Activated CD8-positive, alpha-beta memory T cell treated with anti-CD3 and anti-CD28 coated beads, Interleukin-2, amount 50 U/mL, for 4 hours (primary cell): Measurements from ENCODE around the gene ZBTB32.
A peak's percentile ranks its signal among the peaks of the same experiment; 100 is the strongest.

Source experiments
- DNase-seq: peaks from one replicate; pipeline ENCODE4 v3.0.0-alpha.2; 2020

The ZBTB32 gene

DNA sequence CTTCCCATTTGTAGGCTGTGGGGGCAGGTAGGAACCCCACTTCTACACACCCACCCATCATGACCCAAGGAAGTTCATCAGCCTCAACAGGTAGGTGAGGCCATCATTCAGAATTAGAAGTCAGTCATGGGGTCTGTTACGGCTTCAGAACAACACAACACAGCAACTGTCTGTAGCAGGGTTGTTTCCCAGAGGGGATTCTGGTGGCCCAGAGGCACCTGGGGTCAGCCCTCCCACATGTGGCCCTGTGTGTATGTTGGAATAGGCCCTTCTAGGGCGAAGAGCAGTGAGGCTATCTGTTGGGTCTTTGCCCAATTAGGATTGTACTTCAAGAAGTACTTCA, 34.5 kb downstream of the ZBTB32 start:
- no peak for DNase-seq

DNA sequence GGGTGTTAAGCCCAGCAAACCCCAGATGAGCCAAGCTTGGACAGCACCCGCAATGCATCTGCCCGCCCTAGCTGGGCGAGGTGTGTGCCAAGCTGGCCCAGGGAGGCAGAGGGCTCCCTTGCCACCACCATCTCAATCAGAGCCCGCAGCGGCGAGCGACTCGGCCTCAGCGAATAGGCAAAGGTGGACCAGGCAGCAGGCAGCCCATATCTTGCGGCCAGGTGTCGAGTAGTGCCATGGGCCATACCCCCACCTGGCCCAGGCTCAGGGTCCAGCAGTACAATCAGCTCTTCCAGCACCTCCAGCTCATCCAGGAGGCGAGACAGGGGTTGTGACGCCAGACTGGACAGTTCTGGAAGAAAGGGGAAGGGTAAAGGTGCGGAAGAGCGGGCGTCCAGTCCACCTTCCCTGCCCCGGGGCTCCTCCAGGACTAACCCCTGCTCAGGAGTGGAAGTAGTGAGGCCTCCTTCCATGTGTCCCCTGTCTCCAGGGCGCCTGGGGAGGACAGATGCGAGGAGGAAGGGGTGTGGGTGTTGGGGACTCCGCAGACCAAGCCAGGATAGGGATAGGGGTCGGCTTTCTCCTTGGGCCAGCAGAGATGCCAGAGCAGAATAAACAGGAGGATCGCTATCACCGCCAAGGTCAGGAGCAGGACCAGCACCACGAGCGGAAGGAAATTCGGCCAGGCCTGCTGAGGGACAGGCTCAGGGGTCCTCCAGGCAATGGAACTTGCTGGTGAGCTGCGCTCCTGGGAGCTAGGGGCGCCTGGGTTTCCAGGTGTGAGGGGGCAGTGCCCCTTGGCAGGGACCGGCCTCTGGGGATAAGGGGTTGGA, 35.1 kb downstream of the ZBTB32 start:
- DNase-seq, result no peak

DNA sequence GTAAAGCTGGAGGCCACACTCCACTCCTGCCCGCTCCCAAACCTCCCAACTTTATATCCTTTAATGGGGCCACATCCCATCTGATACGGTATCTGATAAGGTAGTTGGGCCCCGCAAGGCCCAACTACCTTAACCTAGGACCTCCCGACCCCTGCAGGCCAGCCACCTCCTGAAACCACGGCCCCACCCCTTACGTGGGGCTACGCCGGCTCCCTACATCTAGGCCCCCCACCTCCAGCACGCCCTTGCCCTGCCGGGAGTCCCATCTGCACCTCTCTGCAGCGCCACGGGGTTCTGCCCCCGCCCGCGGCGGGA, 35.7 kb downstream of the ZBTB32 start:
- DNase-seq, result no peak

DNA sequence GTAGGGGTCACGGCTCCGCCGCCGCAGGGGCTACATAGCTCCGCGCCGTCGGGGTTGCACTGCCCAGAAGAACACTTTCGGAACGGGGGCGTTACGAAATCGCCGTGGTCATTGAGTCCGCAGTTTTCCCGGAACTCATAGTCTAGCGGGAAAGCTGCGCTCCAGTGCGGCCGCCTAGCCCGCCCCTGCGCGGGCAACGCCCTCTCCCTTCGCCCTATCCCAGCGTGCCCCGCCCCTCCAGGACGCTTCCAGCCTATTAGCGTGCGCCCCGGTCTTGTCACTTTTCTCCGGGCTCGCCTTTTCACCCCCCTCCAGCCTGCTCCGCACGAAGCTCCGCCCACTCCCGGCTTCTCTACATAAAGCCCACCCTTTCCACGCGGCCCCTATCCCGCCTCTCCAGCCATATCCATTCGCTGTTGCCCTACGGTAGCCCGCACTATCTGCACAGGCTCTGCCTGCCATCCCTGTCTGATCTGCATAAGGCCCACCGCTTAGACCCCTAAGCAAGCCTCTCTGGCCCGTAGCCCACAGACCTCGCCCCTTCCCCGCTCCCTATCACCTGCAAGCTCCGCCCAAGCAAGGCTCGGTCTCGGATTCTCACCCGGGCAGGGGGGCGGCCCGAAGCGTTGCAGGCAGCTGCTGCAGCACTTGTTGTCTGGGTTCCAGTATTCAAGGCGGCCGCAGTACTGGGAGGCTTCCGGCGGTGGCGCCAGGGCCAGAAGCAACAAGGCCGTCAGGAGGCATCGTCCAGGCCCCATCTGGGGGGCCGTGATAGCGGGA, 36.3 kb downstream of the ZBTB32 start:
- DNase-seq, result peak; percentile 95

DNA sequence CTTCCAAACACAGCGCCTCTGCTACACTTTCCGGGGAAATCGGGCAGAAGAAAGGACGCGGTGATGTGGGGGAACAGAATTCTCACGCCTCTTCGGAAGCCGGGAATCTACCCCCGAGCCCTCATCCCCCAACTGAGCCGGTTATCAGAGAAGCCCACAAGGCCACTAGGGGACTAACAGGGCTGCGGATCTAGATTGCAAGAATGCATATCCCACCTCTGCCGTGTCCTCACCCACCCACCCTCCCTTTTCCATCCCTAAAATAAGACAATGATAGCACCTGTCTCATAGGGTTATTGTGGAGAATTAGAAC, 36.8 kb downstream of the ZBTB32 start:
- DNase-seq, result no peak

DNA sequence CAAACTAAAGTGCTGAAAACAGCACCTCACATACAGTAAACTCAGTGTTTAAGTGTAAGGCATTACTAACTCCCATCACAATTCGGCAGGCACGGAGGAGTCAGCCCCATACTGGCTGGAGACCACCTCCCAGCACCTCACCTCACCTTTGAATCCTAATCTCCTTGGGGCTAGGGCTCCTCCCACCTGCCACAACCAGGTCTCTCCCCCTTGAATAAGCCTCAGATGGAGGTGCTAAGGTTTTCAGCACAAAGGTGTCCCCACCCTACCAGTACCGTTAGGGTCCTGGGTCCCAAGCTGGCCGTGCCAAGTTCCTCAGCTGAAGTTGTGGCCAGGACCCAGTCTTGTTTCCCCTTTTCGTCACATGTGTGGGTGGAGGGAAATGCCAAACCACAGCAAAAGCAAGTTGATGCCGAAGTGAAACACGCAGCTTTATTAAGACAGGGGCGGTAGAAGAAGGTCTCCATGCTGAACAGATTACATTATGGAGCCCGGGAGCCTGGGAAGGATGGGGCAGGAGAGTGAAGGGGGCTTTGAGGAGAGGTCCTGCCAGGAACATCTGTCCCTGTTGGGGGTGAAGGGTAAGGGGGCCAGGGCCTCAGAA, 37.9 kb downstream of the ZBTB32 start, which contains the start of gene IGFLR1:
TSS of gene IGFLR1 (minus strand) at position 332 of the 604 bp plus-strand sequence. CDS start 1,272 bp downstream, outside the sequence.
- peak; percentile 71 for DNase-seq

DNA sequence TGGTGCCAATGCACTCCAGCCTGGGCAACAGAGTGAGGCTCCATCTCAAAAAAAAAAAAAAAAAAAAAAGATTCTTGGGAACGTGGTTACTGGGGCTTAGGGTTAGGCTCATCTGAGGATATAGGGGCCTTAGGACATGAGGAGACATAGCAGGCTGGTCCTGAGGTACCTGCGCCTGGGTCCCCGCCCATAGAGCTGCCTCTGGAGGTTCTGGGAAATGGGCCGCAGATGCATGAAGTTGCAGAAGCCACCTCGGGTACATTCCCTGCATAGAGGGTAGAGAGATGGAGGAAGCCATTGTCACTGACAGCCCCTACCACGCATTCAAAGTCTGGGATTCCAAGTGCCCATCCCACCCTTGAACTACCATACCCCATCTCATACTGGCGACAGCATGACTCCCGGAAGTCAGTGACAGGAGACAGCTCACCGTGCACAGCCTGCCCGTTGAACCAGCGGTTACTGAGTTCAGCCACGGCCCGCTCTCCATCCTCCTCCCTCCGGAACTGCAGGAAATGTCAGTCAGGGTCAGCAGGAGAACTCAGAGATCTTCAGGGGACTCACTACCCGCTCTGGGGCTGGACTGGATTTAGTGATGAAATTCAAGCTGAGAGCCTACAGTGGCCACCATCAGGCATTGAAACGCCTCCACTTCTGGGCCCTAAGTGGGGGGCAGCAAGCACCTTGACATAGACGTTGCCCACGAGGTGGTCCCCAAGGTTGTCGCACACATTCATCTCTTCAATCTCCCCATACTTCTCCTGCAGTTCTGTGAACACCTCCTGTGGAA, 39.5 kb downstream of the ZBTB32 start:
- no peak for DNase-seq

DNA sequence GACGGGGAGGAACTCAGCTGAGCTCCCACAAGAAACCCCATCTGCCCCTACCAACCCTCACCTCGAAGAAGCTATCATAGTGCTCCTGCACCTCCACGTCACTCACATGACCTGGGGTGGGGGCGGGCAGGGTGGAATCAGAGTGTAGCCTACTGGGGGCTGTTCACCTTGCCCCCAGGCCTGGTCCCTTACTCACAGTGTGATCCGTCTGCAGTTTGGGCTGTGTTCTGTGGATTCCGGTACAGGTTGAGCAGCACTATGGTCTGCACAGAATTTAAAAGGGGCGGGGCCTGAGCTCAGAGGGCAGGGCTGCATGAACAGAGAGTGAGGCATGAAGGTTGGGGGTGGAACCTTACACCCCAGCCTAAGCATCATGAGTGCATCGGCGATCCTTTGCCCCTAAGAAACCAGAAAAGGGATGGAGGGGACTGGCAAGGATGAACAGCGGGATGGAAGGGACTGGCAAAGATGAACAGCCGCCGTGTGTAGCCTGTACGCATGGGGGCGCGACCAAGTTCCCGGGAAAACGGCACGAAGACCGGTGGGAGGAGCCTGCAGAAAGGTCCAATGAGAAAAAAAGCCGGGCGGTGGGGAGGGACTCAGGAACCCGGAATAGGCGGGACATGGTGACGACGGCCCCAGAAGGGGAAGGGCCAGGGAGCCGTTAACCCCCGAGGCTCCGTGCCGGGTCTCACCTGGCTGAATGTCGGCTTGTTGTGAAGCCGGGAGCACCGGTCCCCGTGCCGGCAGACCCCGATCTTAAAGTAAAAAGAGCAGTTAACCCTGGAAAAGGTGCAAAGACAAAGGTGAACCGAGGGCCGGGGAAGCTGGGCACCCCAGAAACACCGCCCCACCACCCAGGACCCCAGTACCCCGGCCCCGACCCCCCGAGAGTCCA, 40.3 kb downstream of the ZBTB32 start:
- DNase-seq, result peak; percentile 90

DNA sequence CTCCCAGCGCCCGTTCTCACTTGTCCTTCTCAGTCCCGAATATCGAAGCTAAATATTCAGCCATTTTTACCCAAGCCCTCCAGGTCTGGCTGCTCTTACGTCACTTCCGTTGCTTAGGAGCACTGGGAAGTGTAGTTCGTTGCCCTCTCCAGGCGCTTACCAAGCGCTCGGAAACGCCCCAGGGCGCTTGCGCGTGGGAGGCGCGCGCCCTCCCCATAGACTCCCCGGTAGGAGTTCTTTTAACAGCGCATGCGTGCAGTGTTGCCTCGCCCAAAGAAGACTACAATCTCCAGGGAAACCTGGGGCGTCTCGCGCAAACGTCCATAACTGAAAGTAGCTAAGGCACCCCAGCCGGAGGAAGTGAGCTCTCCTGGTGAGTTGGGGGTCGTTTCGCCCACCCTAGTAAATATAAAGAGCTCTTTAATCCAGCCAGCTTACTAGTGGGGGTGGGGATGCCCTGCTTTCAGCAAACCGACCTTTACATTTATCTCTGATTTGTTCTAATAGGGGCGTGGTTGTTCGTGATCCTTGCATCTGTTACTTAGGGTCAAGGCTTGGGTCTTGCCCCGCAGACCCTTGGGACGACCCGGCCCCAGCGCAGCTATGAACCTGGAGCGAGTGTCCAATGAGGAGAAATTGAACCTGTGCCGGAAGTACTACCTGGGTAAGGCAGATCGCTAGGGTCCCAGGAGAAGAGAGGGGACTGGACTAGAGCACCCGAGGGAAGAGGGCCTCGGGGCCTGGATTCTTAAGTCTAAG, 41.1 kb downstream of the ZBTB32 start, which contains the start of the genes PSENEN and U2AF1L4:
TSS of gene PSENEN (plus strand) at position 324 of the 759 bp plus-strand sequence. CDS start at position 604, 280 bp downstream.
TSS of gene U2AF1L4 (minus strand) at position 91 of the 759 bp plus-strand sequence. CDS start at position 64, 27 bp downstream.
- peak; percentile 95 for DNase-seq

DNA sequence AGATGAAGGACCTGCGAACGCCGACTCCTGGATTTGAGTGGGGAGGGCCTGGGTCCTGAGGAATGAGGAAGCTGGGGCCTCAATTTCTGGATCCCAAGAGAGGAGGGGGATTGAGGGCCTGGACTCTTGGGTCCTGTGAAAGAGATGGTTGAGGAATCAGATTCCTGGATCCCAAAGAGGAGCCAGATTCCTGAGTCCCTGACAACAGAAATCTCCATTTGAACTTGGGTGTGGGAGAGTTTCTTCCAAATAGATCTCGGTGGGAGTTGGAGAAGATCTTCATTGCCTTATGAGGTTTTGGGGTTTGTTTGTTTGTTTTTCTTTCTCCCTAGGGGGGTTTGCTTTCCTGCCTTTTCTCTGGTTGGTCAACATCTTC, 41.7 kb downstream of the ZBTB32 start:
- no peak for DNase-seq

DNA sequence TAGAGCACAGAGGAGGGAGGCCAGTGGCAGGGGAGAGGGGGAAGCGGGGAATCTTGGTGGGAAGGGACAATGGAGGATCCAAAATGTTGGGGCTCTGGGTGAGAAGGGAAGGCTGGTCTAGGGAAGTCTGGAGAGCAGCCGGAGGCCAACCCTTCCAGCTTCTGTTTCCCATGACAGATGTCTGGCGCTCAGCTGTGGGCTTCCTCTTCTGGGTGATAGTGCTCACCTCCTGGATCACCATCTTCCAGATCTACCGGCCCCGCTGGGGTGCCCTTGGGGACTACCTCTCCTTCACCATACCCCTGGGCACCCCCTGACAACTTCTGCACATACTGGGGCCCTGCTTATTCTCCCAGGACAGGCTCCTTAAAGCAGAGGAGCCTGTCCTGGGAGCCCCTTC, 42.2 kb downstream of the ZBTB32 start:
- DNase-seq, result no peak

DNA sequence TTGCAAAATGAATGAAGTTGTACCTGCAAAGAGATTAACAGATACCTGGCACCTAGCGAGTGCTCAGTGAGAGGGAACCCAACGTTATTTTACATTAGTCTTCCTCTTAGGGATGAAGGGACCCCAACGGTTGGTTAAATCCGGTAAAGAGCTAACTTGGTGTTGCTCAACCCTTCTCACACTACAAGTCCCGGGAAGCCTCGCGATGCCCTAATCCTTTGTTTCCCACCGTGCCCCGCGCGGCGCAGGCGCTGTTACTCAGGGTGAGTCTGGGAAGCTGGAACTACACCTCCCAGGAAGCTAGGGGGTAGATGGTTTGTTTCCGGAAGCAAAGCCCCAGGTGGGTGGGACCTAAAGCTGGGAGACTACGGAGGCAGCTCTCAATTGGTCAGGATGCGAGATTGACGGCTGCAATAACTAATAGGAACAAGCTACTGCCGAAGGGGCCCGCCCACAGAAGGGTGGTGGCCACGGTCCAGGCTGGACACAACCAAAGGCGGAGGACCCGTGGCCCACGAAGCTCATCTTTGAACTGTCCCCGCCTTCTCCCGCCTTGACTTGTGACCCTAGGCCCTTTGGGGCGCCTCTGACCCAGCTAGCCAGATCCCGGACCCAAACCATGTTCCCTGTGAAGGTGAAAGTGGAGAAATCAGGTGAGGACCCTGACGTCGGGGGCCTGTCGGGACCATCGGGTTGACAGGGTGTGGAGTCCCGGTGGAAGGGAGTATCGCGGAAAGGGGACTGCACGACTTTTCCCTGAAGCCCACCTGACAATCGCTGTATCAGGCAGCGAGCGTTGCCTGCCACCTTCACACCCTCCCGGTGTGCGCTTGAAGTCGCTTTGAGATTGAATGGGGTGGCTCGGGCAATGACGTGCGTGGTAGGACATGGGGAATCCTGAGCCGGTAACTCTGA, 44.0 kb downstream of the ZBTB32 start, which contains the start of gene LIN37:
TSS of gene LIN37 (plus strand) at position 471 of the 915 bp plus-strand sequence. CDS start at position 620, 149 bp downstream.
- DNase-seq, result peak; percentile 96

DNA sequence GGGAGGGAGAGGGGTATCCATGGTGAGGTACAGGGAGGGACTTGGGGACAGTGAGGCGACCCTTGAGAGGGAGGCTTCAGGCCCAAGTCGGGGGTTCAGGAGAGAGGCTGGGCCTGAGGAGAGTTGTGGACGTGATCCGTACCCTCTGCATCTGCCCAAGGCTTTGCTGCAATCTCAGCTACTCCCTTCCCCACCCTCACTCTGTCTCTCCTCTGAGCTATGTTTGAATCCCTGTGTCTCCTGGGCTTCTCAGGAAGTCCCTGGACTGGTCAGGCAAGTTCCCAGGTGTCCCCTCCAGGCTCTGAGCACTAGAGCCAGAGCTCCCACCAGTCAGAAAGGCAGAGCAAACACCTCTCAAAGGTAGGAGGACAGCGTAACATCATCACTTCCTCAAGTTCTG, 45.8 kb downstream of the ZBTB32 start:
- DNase-seq, result no peak

DNA sequence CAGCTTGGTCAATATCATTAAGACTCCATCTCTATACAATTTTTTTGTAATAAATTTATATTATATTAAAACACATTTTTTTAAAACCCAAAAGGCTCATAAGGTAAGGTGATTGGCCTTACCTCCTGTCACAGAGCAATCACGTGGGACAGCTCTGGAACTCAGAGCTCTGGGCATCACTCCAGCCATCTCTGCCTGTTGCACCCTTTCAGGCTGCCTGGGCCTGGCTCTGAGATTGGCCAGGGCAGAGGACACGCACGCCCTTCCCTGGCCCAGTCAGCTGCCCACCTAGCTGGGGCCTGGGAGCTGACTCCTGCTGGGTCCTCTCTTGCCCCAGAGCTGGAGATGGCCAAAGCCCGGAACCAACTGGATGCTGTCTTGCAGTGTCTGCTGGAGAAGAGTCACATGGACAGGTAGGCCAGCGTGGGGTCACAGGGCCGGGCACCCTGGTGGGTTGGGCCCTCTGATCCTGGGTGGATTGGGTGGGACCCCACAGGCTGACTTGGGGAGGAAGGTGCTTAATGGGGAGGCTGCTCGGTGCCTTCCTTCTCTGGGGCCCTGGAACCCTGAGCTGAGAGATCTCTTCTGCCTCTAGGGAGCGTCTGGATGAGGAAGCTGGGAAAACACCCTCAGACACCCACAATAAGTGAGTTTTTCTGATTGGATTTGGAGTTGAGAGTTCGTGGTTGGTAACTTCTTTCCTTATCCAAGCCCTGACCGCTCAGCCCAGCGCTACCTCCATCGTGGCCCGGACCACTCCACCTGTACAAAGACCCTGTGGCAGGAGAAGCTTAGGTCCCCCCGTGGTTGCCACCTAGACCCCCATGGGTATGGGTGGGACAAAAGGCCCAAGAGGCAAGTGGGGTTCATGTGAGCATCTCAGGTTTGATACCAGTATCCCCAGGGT, 47.7 kb downstream of the ZBTB32 start:
- no peak for DNase-seq

DNA sequence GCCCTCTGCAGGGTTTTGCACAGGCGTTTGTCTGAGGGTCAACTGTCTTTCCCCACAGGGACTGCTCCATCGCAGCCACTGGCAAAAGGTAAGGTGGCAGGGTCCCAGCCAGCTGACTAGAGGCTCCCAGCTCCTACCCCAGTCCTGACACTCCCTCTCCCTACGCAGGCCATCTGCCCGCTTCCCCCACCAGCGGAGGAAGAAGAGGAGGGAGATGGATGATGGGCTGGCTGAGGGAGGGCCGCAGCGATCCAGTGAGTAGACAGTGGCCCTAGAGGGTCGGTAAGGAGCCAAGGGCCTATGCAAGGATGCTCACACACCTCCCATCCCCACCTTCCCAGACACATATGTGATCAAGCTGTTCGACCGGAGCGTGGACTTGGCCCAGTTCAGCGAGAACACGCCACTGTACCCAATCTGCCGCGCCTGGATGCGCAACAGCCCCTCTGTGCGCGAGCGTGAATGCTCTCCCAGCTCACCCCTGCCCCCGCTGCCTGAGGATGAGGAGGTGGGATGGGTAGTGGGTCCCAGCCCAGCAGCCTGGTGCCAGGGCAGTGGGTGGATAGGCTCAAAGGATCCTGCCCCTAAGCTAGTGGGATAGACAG, 48.5 kb downstream of the ZBTB32 start:
- DNase-seq, result no peak

DNA sequence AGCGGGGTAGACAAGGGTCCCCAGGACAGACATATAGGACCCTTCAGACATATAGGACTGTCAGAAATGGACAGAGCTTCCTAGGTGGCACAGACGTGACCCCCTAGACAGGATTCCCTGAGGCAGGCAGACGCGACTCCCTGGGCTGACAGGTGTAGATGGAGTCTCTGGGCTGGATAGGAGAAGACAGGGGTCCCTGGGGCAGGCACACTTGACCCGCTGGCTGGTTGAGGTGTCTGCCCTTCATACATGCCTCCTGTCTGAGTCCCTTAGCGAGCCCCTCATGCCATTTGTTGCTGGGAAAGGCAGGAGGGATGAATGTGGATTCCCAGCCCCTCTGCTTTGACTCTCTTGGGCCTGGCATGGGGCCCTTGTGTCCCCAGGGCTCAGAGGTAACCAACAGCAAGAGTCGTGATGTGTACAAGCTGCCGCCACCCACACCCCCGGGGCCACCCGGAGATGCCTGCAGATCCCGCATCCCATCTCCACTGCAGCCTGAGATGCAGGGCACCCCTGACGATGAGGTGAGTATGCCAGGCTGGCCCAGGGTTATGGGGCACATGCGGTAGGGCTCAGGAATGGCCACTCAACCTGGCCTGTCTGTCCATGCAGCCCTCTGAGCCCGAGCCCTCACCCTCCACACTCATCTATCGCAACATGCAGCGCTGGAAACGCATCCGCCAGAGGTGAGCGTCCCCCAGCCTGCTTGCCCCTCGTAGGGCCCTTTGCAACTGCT, 49.4 kb downstream of the ZBTB32 start:
- DNase-seq, result no peak

DNA sequence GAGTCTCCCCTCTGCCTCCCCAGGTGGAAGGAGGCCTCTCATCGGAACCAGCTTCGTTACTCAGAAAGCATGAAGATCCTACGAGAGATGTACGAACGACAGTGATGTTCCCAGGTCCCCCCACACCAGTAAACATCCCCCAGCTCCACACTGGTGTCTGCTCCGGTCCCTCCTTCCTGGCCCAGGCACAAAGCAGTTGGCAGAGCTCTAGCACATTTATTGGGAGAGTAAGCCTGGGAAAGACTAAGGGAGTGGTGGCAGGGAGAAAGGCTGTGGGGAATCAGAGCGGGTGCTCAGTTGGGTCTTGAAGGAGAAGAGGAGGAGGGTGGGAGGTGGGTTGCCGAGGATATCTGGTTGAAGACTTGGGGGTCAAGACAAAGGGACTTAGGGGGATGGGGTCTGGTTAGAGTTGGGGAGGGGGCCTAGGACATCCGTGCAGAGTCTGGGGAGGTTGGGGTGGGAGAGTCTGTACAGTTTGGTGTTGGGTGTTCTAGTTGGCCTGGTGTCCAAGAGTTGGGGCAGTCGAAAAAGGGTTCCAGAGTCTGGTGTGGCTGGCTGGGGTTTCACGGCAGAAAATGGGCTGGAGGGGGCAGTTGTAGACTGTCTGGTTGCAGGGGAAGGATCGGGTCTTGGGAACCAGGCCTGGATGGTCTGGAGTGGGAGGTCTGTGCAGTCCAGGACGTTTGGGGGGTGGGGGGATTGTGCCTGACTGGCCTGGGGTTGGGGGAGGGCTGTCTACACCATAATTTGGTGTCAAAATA, 50.2 kb downstream of the ZBTB32 start:
- no peak for DNase-seq
